ENCODE data around the gene SRGAP1.
"Not testable (repeated sequence)": the region's sequence is repeated elsewhere in the genome, so short reads cannot be mapped to it uniquely, and the experiment has no call there.

SRGAP1 gene

GRCh38 chr12:63869656-63870055, 25.2 kb downstream of the SRGAP1 start:
- DNase-seq (ENCODE audit: low read depth): no peak

DNA sequence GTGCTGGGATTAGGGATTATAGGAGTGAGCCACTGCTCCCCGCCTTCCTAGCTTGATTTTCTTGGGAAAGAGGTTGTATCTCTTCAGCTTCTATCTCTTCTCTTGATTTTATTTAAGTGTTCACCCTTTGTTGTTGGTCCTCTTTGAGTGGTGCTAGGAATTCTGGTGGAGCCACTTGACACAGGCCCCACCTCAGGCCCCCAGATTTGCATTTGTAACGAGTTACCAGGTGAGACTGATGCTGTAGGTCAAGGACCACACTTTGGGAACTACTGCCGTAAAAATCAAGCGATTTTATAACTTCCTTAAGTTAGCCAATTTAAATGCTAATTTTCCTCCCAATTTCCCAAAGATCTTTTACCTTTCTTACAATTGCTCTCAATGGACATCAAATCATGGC, 26.3 kb downstream of the SRGAP1 start:
- DNase-seq (ENCODE audit: low read depth): no peak

DNA sequence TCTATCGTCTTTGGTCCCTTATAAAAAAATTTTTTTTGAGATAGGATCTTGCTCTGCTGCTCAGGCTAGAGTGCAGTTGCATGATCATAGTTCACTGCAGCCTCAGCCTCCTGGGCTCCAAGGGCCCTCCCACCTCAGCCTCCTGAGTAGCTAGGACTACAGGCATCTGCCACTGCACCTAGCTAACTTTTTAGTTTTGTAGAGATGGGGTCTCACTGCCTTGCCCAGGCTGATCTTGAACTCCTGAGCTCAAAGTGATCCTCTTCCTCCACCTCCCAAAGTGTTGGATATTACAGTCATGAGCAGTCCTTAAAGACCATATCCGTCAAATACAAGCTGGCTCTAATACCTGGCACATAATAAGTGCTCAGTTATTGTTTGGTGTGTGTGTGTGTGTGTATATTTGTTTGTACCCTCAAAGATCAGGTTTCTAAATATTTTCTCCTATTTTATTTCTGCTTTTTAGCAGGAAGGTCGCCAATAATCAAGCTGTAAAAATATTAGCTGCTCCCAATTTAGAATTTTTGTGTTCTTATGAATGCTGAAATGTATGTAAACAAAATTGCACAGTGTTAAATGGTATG, 30.5 kb downstream of the SRGAP1 start:
- DNase-seq (ENCODE audit: low read depth): no peak

DNA sequence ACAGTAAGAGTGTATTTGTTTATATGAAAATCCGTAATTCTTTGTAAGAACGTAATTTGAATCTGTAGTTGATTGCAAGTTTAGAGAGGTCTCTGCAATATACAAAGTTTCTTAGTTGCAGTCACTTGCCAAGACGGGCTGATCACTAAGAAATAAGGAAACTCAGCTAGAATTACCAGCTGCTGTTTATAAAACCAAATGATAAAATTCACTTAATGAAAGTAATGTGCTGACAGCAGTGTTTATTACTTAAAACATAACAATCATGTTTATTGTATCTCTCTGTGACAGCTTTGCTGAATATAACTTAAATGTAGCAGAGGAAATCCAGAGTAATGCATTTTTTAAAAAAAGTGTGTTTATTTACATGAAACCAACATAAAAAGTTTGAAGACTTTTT, 31.2 kb downstream of the SRGAP1 start:
- DNase-seq (ENCODE audit: low read depth): no peak

- DNase-seq (ENCODE audit: low read depth): no peak
Measured at GRCh38 chr12:63876980-63877379, 32.5 kb downstream of the SRGAP1 start.

DNA sequence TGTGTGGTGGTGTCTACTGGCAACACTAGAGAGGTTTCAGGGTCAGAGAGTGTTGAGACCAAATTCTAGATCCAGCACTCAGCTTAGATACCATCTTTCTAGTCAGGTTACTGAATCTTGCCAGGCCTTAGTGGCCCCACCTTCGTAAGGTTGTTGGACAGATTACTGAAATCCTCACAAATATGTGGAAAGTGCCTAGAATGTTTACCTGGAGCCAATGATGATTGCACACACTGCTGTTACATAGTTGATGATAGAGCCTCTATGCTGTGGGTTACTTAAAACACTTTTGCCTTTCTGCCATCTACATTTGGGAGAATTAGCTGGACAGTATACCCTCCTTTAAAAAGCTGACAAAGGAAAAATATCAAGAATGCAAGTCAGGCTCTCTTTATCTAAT, 33.2 kb downstream of the SRGAP1 start:
- no peak for DNase-seq (ENCODE audit: low read depth)

- DNase-seq (ENCODE audit: low read depth): not testable (repeated sequence)
Measured at GRCh38 chr12:63880235-63880634, 35.7 kb downstream of the SRGAP1 start.

GRCh38 chr12:63880742-63881263, 36.3 kb downstream of the SRGAP1 start:
- DNase-seq (ENCODE audit: low read depth): no peak

GRCh38 chr12:63882844-63883243, 38.3 kb downstream of the SRGAP1 start:
- no peak for DNase-seq (ENCODE audit: low read depth)

GRCh38 chr12:63885401-63885800, 40.9 kb downstream of the SRGAP1 start:
- no peak for DNase-seq (ENCODE audit: low read depth)

GRCh38 chr12:63888908-63889635, 44.6 kb downstream of the SRGAP1 start:
- no peak for DNase-seq (ENCODE audit: low read depth)

- no peak for DNase-seq (ENCODE audit: low read depth)
Measured at GRCh38 chr12:63889721-63890509, 45.4 kb downstream of the SRGAP1 start.

DNA sequence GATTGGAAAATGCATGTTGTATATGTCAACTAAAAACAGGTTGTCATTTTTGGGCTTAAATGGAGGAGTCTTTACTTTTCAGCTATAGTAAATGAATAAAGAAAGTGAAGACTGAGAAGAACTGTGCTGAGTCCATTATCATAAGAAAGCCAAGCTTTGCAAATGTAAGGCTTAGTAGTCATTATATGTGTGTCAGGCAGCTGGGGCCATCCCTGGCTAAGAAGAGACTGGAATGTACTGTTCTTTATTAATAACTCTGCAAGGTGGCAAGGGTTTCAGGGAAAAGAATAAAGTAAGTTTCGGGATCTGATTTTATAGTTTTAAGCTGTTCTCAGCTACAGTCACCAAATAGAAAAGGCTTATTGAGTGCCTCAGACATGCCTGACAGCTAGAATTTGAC, 48.7 kb downstream of the SRGAP1 start:
- DNase-seq (ENCODE audit: low read depth): no peak

DNA sequence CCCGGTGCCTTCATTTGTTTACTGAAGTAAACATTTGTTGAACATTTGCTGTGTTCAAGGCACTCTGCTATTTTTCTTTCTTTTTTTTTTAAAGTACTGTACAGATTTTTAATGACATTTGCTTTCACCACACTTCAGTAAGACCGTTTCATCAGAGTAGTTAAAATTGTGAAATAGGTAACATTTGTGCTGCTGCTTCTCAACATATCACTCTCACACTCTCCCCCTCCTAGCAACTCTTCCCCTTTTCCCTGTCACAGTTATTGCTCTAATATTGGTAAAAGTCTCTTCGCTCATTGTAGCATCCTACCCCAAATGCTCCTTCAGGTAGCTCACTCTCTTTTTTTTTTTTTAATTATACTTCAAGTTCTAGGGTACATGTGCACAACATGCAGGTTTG, 49.6 kb downstream of the SRGAP1 start:
- no peak for DNase-seq (ENCODE audit: low read depth)

- no peak for DNase-seq (ENCODE audit: low read depth)
Measured at GRCh38 chr12:63895841-63896240, 51.3 kb downstream of the SRGAP1 start.

GRCh38 chr12:63897931-63898330, 53.4 kb downstream of the SRGAP1 start:
- no peak for DNase-seq (ENCODE audit: low read depth)

GRCh38 chr12:63898764-63899337, 54.4 kb downstream of the SRGAP1 start:
- DNase-seq (ENCODE audit: low read depth): no peak

DNA sequence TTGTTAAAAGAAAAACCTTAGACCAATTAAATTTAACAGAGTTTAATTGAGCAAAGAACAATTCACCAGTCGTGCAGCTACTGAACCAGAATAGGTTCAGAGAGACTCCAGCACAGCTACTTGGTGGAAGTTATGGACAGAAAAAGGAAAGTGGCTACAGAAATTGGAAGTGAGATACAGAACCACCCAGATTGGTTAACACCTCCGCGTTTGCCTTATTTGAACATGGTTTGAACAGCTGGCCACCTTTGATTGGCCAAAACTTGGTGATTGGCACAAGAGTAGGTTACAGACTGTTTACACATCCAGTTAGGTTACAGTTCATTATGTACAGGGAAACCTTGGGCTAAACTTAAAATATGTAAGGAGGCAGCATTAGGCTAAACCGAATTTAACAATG, 54.9 kb downstream of the SRGAP1 start:
- DNase-seq (ENCODE audit: low read depth): no peak

GRCh38 chr12:63900922-63901793, 56.7 kb downstream of the SRGAP1 start:
- DNase-seq (ENCODE audit: low read depth): no peak

DNA sequence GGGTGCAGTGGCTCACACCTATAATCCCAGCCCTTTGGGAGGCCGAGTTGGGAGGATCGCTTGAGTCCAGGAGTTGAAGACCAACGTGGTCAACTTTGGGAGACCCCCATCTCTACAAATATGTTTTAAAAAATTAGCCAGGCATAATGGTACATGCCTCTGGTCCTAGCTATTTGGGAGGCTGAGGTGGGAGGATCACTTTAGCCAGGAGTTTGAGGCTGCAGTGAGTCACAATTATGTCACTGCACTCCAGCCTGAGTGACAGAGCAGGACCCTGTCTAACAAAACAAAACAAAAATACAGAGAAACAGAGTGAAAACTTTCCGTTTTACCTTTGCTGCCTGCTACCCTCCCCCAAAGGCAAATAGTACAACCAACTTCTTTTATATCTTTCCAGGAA, 60.2 kb downstream of the SRGAP1 start:
- DNase-seq (ENCODE audit: low read depth): no peak

GRCh38 chr12:63905544-63905943, 61.0 kb downstream of the SRGAP1 start:
- DNase-seq (ENCODE audit: low read depth): no peak

- DNase-seq (ENCODE audit: low read depth): no peak
Measured at GRCh38 chr12:63906876-63907275, 62.4 kb downstream of the SRGAP1 start.

All from stimulated activated CD8-positive, alpha-beta memory T cell treated with anti-CD3 and anti-CD28 coated beads, Interleukin-7, amount 100 ng/mL, for 24 hours (primary cell).